NCI-H1694 (cell line): ENCODE results near the gene EXOSC7.
"Not testable (repeated sequence)": the region's sequence is repeated elsewhere in the genome, so short reads cannot be mapped to it uniquely, and the experiment has no call there.

Experiments
- DNase-seq: peaks from one replicate; lab custom pipeline; 2025; lab: John Stamatoyannopoulos, UW

Gene EXOSC7

GRCh38 chr3:45024542-45025255, 48.7 kb downstream of the EXOSC7 start:
- DNase-seq, result no peak

- DNase-seq, result no peak
These were observed 50.0 kb downstream of the EXOSC7 start, which contains the start of gene CLEC3B for GRCh38 chr3:45026038-45026437. Gene CLEC3B, plus strand, starts transcription at chr3:45026303. Its CDS starts 60 bp downstream, at chr3:45026363.

DNA sequence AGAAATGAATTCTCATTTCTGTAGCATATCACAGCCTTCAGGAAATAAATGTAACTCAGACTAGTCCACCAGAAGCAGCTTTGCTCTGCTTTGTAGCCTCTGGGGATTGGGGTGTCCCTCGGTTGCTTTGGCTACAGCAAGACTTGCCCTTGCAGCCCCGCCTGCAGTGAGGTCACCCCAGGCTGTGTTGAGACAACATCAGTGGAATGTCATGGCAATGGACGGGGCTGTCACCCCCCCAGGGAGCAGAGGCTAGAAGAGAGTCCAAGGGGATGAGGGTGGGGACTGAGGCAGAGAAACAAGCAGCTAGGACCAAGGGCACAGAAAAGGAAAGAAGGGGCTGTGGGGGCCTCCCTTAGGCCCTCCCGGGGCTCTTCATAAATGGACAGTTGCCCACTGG, 50.9 kb downstream of the EXOSC7 start:
- DNase-seq, result no peak

DNA sequence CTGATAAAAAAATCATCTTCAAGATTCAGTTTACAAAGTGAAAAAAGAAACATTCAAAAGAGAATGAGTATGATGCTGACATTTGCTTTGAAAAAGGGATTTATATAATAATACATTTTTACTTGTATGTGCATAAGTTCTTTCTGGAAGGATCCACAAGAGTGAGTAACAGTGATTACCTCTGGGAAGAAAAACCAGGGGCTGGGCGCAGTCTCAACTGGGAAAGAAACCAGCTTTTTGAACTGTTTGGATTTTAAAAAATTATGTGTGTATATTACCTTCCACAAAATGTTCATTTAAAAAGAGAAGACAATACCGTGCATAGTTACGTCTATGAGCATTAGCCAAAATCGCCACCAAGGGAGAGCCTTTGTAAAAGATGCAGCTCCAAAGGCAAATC, 51.4 kb downstream of the EXOSC7 start:
- no peak for DNase-seq

DNA sequence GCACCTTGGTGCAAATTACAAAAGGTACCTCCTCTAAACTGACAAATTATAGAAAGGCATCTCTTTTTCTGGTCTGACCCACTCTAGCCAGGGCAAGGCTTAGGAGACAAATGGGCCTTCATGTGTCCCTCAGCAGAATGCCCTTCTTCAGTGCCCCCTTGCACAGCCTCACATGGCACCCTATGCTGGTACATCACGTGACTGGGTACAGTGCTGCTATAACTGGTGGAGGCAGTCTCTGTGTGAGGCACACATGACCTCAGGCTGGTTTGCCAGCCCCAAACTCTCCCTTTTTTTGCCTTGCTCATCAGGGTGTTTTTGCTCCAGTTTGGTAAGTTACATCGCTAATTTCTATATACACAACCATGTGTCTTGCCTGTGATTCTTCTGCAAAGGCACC, 53.2 kb downstream of the EXOSC7 start:
- no peak for DNase-seq

DNA sequence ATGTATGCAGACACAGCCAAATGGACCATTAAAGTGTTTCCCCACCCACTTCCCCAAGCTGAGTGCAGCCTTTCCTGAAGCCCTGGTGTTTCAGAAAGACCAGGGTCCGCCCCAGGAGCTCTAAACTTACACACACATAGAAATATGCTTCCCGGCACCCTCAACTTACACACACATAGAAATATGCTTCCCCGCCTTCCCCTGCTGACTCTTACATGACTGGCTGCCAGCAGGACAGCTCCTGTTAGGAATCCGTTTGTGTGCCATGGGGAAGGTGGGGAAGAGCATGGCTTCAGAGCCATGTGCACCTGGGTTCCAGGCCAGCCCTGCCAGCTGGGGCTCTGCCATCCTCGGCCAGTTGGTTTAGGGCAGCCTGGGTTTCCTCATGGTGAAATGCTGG, 53.6 kb downstream of the EXOSC7 start:
- DNase-seq, result no peak

GRCh38 chr3:45031531-45031930, 55.5 kb downstream of the EXOSC7 start:
- no peak for DNase-seq

DNA sequence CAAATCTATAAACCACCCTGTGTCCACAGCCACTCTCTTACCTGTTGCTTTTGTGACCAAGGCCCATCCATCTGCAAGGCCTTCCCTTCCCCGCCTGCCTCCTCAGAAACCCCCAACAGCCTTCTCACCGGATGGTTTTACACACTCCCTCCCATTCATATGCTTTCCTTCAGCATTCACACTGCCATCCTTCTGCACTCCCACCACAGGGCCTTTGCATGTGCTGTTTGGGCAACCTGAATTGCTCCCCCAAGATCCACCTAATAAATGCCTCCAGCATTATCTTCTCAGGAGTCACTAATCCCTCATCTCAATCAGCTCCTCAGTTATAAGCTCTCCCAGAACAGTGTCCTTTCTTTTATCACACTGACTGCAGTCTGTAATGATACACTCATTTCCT, 56.1 kb downstream of the EXOSC7 start:
- no peak for DNase-seq

GRCh38 chr3:45033791-45034190, 57.7 kb downstream of the EXOSC7 start:
- no peak for DNase-seq

DNA sequence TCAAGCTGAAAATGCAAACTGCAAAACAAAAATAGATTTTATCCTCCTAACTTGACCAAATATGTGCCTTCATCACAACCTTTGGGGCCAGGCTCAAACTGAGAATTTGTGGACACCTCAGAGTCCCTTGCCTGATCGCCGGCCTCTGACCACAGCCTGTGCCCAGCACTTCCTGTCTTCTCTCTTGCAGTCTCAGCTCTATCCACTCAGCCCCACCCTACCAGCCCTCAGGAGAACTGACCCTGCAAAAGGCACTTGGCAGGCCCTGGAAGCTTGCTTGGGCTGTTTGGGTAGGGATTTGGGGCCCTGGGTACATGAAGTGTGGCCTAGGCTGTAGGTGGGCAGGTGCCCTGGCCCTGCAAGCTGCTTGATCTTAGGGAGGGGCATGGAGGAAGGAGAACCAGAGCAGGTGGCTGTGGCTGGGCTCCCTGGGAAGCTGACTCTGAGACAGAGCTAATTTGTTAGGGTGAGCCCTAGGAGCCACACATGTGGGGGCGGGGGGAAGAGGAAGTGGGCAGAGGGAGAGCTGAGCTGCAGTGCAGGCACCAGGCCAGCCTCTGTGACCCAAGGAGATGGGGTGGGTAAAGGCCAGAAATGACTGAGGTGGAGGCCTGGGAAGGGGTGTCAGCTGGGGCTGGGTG, 58.7 kb downstream of the EXOSC7 start:
- no peak for DNase-seq

DNA sequence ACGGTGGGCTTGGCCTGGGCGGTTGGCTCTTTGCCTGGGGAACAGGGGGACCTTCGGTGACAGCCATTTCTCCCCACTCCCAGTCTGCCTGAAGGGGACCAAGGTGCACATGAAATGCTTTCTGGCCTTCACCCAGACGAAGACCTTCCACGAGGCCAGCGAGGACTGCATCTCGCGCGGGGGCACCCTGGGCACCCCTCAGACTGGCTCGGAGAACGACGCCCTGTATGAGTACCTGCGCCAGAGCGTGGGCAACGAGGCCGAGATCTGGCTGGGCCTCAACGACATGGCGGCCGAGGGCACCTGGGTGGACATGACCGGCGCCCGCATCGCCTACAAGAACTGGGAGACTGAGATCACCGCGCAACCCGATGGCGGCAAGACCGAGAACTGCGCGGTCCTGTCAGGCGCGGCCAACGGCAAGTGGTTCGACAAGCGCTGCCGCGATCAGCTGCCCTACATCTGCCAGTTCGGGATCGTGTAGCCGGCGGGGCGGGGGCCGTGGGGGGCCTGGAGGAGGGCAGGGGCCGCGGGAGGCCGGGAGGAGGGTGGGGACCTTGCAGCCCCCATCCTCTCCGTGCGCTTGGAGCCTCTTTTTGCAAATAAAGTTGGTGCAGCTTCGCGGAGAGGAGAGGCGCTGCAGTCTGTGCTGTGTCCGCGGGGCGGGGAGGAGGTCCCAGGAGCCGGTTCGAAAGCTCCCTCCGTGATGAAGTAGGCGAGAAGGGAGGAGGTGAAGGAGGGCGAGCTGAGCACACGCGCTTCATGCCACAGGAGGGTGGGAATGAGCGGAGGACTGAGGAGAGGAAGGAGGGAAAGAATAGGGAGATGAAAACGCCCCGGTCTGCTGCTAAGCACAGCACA, 59.6 kb downstream of the EXOSC7 start:
- no peak for DNase-seq

DNA sequence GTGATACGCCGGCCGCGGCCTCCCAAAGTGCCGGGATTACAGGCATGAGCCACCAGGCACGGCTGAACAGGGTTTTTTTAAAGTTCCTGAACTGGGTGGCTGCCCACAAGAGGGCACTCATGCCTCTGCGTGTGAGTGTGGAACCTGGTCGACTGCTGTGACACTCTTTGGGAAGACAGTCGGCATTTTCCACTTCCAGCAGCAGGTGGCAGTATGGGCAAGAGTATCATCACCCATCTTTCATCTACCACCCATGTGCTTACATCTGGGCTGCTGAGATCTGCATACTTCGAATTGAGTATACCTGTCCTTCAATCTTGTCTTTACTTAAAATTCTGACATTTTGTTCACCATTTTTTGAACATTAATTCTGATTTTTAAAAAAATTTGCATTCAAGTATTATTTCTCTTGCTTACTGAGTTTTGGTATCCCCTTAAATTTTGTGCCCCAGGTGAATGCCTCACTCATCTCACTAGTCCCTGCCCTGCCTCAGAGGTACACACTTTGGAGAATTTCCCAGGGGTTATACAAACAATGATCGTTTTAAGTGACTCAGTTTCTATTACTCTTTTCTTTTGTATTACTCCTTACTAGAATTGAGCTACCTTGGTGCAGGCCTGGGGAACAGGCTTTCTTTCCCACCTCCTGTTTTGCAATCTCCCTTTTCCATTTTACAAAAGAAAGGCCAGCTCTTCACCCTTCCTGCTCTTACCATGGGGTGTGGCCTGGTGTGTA, 61.8 kb downstream of the EXOSC7 start:
- DNase-seq, result peak; percentile 76

GRCh38 chr3:45041666-45042065, 65.6 kb downstream of the EXOSC7 start:
- DNase-seq, result no peak

DNA sequence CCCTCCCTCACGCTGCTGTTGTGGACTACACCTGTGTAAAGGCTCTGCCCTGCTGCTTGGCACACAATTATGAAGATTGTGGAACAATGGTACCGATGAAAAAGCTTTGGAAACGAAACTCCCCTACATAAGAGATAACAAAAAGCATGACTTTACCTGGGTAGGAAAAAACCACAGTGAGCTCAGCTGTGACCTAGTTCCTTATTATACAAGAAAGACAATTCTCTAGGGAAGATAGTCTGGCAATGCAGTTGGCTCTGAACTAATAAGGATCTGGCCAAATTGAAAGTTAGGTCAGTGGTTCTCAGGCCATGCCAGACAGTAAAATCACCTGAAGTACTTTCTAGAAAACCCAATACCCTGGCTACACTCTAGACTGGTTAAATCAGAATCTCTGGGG, 66.1 kb downstream of the EXOSC7 start:
- DNase-seq, result no peak

- DNase-seq, result no peak
These were observed 67.8 kb downstream of the EXOSC7 start for GRCh38 chr3:45043728-45044299.

- DNase-seq, result no peak
These were observed 72.2 kb downstream of the EXOSC7 start for GRCh38 chr3:45048244-45048643.

- no peak for DNase-seq
These were observed 73.8 kb downstream of the EXOSC7 start for GRCh38 chr3:45049807-45050206.

- no peak for DNase-seq
These were observed 75.6 kb downstream of the EXOSC7 start for GRCh38 chr3:45051685-45052084.

DNA sequence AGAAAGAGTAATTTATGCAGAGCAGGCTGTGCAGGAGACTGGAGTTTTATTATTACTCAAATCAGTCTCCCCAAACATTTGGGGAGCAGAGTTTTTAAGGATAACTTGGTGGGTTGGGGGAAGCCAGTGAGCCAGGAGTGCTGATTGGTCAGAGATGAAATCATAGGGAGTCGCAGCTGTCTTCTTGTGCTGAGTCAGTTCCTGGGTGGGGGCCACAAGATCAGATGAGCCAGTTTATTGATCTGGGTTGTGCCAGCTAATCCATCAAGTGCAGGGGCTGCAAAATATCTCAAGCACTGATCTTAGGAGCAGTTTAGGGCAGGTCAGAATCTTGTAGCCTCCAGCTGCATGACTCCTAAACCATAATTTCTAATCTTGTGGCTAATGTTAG, 77.8 kb downstream of the EXOSC7 start:
- not testable (repeated sequence) for DNase-seq

- DNase-seq, result no peak
These were observed 78.3 kb downstream of the EXOSC7 start for GRCh38 chr3:45054196-45054857.

- DNase-seq, result no peak
These were observed 79.0 kb downstream of the EXOSC7 start for GRCh38 chr3:45055032-45055410.
